Kidney epithelial cell (primary cell): ENCODE results near the gene CLEC18C. TPM values are rescaled to one million over a fixed set of nuclear protein-coding genes. Genes with fewer than 3 reads are reported as not detected.

ENCODE experiments used
- DNase-seq: peaks from one replicate; pipeline ENCODE4 v3.0.0-alpha.2; 2010; ENCODE audit warnings: low read depth
- H3K27me3 ChIP-seq: 2 replicates; pipeline ENCODE4 v1.6.0; 2011; ENCODE audit warnings: low read length; ENCODE audit not compliant: control insufficient read depth, insufficient read depth
- H3K36me3 ChIP-seq: 2 replicates; pipeline ENCODE4 v1.5.1; 2011; ENCODE audit warnings: low read length; ENCODE audit not compliant: control insufficient read depth, insufficient read depth
- H3K4me3 ChIP-seq: 2 replicates; pipeline ENCODE4 v1.5.1; 2011; ENCODE audit warnings: low read depth, mild to moderate bottlenecking, control low read depth, low read length
- CTCF ChIP-seq: IDR thresholded peaks from 2 replicates; pipeline ENCODE4 v1.5.1; 2011; ENCODE audit warnings: mild to moderate bottlenecking, moderate library complexity, low read length, control low read depth, inconsistent platforms; ENCODE audit not compliant: insufficient read depth, poor library complexity, severe bottlenecking
- total RNA-seq: library from RNA; depleted of rRNA; stranded (reverse); fragments of >200 nt; gene quantifications from 2 replicates; pipeline ENCODE4 v1.2.3, GENCODE V29; 2015

The CLEC18C gene
- total RNA-seq, 1 donor from 2014 or later: 28.9 TPM

GRCh38 chr16:70157477-70158260 lies 15.9 kb upstream of the CLEC18C start:
- Histone ChIP-seq H3K4me3 (no peak overlapping the region), H3K36me3 (peaks cover 8% of the 10 kb centered on the region), H3K27me3 (no peaks in the 10 kb centered on the region)
- DNase-seq: no peak
- no peak for TF ChIP-seq CTCF

- Histone ChIP-seq H3K4me3 (no peak overlapping the region), H3K27me3 (no peaks in the 10 kb centered on the region), H3K36me3 (peaks cover 8% of the 10 kb centered on the region)
- DNase-seq: no peak
- peak; percentile 7 for TF ChIP-seq CTCF
These were observed 15.2 kb upstream of the CLEC18C start for GRCh38 chr16:70158261-70158939.

- no peak for TF ChIP-seq CTCF
- Histone ChIP-seq H3K4me3 (no peak overlapping the region), H3K36me3 (peaks cover 8% of the 10 kb centered on the region), H3K27me3 (no peaks in the 10 kb centered on the region)
- DNase-seq: no peak
These were observed 13.9 kb upstream of the CLEC18C start for GRCh38 chr16:70159355-70160348.

GRCh38 chr16:70160388-70160787 lies 13.2 kb upstream of the CLEC18C start:
- Histone ChIP-seq H3K27me3 (no peaks in the 10 kb centered on the region), H3K36me3 (peaks cover 8% of the 10 kb centered on the region), H3K4me3 (no peak overlapping the region)
- DNase-seq: no peak
- no peak for TF ChIP-seq CTCF

GRCh38 chr16:70160821-70161220 lies 12.8 kb upstream of the CLEC18C start:
- Histone ChIP-seq H3K4me3 (no peak overlapping the region), H3K27me3 (no peaks in the 10 kb centered on the region), H3K36me3 (peaks cover 8% of the 10 kb centered on the region)
- TF ChIP-seq CTCF: no peak
- no peak for DNase-seq
